ENCODE results near the gene TET3.
"Not testable (repeated sequence)": the region's sequence is repeated elsewhere in the genome, so short reads cannot be mapped to it uniquely, and the experiment has no call there.

Gene TET3

GRCh38 chr2:73984203-73984921 is at the start of gene TET3:
TSS of gene TET3 (plus strand) at chr2:73984910. CDS start at chr2:73986404, 1,494 bp downstream.
- DNase-seq (ENCODE audit: low read depth in 2 of 2), result peak in 1 of 2 donors; percentile 46

DNA sequence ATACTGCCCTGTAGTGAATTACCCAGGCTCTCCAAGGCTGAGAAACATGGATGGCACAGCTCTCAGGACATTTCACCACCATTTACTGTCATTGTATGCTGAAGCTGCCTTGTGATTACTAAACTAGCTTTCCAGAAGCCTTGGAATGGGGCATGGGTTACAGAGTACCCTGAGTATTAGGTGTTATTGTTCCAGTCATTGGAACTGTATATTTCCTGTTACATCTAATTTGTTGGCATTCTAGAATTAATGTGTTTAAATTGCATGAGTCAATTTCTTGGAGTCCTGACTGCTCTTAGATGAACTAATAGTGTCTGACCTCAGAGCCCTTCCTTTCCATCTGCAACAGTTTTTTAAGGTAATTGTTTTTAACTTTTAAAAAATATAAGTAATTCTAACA is 49.1 kb upstream of the TET3 start:
- DNase-seq (ENCODE audit: low read depth in 2 of 2), result no peak

- DNase-seq (ENCODE audit: low read depth in 2 of 2), result no peak
Observed at GRCh38 chr2:73937103-73937885, 47.4 kb upstream of the TET3 start.

- no peak for DNase-seq (ENCODE audit: low read depth in 2 of 2)
Observed at GRCh38 chr2:73937899-73938298, 46.8 kb upstream of the TET3 start.

- no peak for DNase-seq (ENCODE audit: low read depth in 2 of 2)
Observed at GRCh38 chr2:73938718-73939352, 45.9 kb upstream of the TET3 start.

DNA sequence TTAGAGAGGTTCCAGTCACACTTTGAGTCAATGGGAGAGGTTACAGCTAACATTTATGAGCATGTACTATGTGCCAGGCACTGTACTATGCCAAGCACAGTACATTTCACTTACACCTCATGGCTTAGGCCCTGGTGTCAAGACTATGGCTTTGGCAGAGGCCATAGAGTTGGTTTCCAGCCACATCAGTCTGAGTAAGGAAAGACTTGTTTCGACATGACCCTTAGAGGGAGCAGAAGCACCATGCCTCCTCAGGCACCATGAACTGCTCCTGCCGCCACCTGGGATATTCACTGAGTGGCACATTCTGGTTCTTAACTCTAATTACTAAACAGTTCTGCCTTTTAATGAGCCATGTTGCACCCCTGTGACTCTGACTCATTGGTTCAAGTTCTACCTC is 45.3 kb upstream of the TET3 start:
- no peak for DNase-seq (ENCODE audit: low read depth in 2 of 2)

- DNase-seq (ENCODE audit: low read depth in 2 of 2), result not testable (repeated sequence)
Observed at GRCh38 chr2:73940066-73940465, 44.6 kb upstream of the TET3 start.

DNA sequence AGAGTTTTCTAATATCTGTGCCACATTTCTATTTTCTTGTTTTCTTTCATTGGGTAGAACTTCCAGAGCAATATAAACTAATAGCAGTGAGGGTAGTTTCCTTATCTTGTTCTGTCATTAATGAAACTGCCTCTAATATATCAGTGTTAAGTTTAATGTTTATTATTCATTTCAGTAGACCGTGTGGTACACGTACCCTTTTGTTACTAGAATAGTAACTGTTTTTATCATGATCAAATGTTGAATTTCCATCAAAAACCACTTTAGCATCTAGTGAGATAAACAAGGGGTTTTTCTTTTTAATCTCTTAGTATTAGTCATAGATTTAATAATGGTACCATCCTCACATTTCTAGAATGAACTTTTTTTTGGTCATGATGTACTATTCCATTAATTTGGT is 42.0 kb upstream of the TET3 start:
- DNase-seq (ENCODE audit: low read depth in 2 of 2), result no peak

DNA sequence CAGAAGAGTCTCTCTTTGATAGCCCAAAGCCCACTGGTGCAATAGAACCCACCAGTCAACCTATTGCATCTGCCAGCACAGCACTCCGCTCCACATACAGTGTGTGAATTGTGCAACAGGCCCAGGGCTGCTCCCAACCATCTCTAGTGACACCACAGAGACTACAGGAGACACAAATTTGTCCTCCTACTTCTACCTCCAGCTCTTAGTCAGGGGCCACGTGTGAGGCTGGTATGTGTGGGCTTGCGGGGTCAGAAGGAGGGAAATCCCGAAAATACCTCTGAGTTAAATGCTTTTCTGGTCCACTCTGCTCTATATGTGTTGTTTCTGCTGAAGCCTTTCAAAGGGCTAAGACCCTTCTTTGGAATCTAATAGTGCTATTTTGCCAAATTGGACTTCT is 40.0 kb upstream of the TET3 start:
- no peak for DNase-seq (ENCODE audit: low read depth in 2 of 2)

DNA sequence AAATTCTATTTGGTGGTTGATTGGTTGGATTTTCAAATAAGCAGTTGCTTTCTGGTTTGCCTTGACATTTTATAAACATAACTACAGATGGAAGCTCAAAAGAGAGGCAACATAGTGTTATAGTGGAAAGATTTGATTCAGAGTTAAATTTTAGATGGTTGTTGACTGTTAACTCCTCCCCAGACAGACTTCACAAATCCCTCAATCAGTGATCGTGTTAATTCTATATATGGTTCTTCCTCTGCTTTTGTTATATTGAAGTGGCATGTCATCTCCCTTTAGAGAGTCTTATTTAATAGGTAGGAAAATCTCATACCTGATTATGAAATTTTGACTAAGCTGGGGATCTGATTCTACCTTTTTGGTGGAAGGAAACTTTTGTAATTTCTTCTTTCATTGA is 38.5 kb upstream of the TET3 start:
- no peak for DNase-seq (ENCODE audit: low read depth in 2 of 2)

DNA sequence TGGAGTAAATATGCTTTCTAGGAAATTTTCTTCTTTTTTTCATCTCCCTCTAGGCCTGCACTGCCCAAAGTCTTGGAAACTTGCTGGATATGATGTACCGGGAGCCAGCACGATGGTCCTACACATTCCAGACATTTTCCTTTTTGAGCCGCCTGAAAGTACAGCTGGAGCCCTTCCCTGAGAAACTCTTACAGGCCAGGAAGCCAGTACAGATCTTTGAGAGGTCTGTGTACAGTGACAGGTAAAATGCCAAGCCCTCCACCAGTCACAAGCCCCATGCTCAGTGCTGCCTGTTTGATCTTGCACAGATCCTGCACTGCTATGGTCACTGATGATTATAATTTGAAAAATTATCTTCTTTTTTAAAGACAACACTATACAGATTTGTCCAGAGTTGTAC is 38.0 kb upstream of the TET3 start:
- DNase-seq (ENCODE audit: low read depth in 2 of 2), result no peak

DNA sequence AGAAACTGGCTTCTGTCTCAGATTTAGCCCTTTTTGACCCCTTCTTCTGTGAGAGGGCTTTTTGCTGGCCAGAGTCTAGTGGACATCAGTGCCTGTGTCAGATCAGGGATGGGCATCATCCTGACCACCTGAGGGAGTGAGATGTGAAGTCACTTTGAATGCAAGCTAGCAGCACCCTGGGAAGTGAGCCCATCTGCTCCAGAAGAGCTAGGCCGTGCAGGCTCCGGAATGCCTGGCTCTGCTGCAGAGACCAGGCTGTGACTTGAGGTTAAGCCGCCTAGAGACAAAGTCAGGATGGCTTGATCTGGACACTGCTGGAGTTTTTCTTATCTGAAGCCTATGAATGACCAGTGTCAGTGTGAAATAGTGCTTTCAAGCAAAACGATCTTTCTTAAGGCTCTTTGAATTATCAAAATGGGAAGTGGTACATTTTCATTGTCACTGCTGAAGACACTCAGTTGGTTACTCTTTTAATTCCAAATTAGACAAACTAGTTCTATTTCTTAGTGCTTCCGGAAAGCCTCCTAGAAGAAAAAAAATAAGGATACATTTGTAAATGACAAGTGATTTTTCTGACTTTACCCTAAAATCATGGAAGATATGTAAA is 37.2 kb upstream of the TET3 start:
- DNase-seq (ENCODE audit: low read depth in 2 of 2), result no peak

GRCh38 chr2:73949802-73950201 is 34.9 kb upstream of the TET3 start:
- no peak for DNase-seq (ENCODE audit: low read depth in 2 of 2)

GRCh38 chr2:73952499-73953446 is 31.9 kb upstream of the TET3 start:
- no peak for DNase-seq (ENCODE audit: low read depth in 2 of 2)

DNA sequence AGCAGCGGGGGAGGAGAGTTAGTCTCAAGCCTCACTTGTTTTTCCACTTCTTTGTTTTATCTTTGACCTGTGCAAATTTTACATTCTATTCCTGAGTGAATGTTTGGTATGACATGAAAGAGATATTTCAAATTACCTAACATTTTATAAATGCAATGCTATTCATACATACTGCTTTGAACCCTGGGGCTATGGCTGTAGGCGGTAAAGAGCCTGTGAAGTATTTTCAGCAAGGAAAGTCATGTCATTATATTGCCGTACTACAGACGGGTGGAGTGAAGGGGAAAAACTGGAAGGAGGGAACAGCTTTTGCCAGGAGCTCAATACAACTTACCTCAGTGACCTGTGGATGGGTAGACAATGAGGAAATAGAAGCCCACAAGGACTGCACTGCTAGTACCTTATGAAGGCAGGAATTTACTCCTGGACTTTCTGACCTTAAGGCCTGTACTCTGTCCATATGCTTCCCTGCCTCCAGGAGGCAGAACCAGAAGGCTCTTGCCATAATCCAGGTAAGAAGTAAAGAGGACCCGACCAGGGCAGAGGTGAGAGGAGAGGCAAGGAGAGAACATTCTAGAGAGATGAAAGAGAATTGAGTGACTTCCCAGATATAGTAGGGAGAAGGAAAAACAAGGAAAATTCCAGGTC is 28.4 kb upstream of the TET3 start:
- no peak for DNase-seq (ENCODE audit: low read depth in 2 of 2)

DNA sequence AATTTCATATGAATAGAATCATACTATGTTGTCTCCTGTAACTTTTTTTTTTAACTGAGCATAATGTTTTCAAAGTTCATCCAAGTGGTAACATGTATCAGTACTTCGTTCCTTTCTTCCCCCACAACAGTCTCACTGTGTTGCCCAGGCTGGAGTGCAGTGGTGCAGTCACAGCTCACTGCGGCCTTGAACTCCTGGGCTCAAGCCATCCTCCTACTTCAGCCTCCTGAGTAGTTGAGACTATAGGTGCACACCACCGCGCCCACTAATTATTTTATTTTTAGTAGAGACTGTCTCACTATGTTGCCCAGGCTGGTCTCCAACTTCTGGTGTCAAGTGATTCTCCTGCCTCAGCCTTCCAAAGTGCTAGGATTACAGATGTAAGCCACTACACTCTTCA is 23.4 kb upstream of the TET3 start:
- no peak for DNase-seq (ENCODE audit: low read depth in 2 of 2)

GRCh38 chr2:73961823-73962615 is 22.7 kb upstream of the TET3 start:
- DNase-seq (ENCODE audit: low read depth in 2 of 2), result no peak

- DNase-seq (ENCODE audit: low read depth in 2 of 2), result no peak
Observed at GRCh38 chr2:73962798-73963197, 21.9 kb upstream of the TET3 start.

- DNase-seq (ENCODE audit: low read depth in 2 of 2), result no peak
Observed at GRCh38 chr2:73963385-73964120, 21.2 kb upstream of the TET3 start.
